Neuronal stem cell (in vitro differentiated cells): ENCODE data around the gene VSIG10L.

Experiments used
- DNase-seq: peaks from one replicate; pipeline ENCODE4 v3.0.0-alpha.2; 2013; ENCODE audit warnings: low spot score
- H2AFZ ChIP-seq: one replicate; pipeline ENCODE4 v1.6.1; 2013; ENCODE audit warnings: mild to moderate bottlenecking, low read length, inconsistent platforms
- H2AK5ac ChIP-seq: 2 replicates; pipeline ENCODE4 v1.6.1; 2013; ENCODE audit warnings: low read depth, mild to moderate bottlenecking, inconsistent platforms, low read length, moderate library complexity, mixed read lengths
- H2BK120ac ChIP-seq: 2 replicates; pipeline ENCODE4 v1.6.1; 2013; ENCODE audit warnings: low read depth, mild to moderate bottlenecking, inconsistent platforms, low read length, moderate library complexity, mixed read lengths
- H2BK12ac ChIP-seq: one replicate; pipeline ENCODE4 v1.6.1; 2013; ENCODE audit warnings: low read length, inconsistent platforms
- H2BK15ac ChIP-seq: 2 replicates; pipeline ENCODE4 v1.6.1; 2013; ENCODE audit warnings: mild to moderate bottlenecking, low read length, inconsistent platforms, mixed read lengths
- H2BK5ac ChIP-seq: one replicate; pipeline ENCODE4 v1.6.1; 2013; ENCODE audit warnings: inconsistent platforms, mild to moderate bottlenecking, low read length, moderate library complexity
- H3K14ac ChIP-seq: one replicate; pipeline ENCODE4 v1.6.1; 2013; ENCODE audit warnings: low read length, inconsistent platforms
- H3K18ac ChIP-seq: 2 replicates; pipeline ENCODE4 v1.6.1; 2013; ENCODE audit warnings: low read length, inconsistent platforms
- H3K23ac ChIP-seq: 2 replicates; pipeline ENCODE4 v1.6.1; 2013; ENCODE audit warnings: low read depth, mild to moderate bottlenecking, mixed read lengths, low read length, inconsistent platforms; ENCODE audit not compliant: poor library complexity
- H3K27ac ChIP-seq: replicated peaks from 3 replicates; pipeline ENCODE4 v1.5.1; 2013; ENCODE audit warnings: low read length, inconsistent platforms
- H3K27me3 ChIP-seq, 3 experiments: 2 replicates each; pipeline ENCODE4 v1.6.1; 2013; ENCODE audit warnings: low read length in 3 of 3, mild to moderate bottlenecking in 2 of 3, inconsistent platforms in 1 of 3, low read depth in 1 of 3, mixed read lengths in 1 of 3, moderate library complexity in 1 of 3; ENCODE audit not compliant: control insufficient read depth in 3 of 3, insufficient read depth in 3 of 3
- H3K36me3 ChIP-seq, 2 donors: replicated peaks in 1 of 2; 2 replicates each; pipeline ENCODE4 v1.6.1; 2013; ENCODE audit warnings: low read length in 2 of 2; ENCODE audit not compliant: control insufficient read depth in 2 of 2, insufficient read depth in 2 of 2
- H3K4ac ChIP-seq: 2 replicates; pipeline ENCODE4 v1.6.1; 2013; ENCODE audit warnings: inconsistent platforms, mild to moderate bottlenecking, low read length, moderate library complexity
- H3K4me1 ChIP-seq, 2 donors: 1 replicate in 1 of 2; 2 replicates in 1 of 2; pipeline ENCODE4 v1.6.1; 2013; ENCODE audit warnings: low read length in 2 of 2, low read depth in 1 of 2; ENCODE audit not compliant: control insufficient read depth in 2 of 2, insufficient read depth in 1 of 2
- H3K4me2 ChIP-seq: one replicate; pipeline ENCODE4 v1.6.1; 2013; ENCODE audit warnings: mild to moderate bottlenecking, low read length, inconsistent platforms; ENCODE audit not compliant: insufficient read depth, poor library complexity, severe bottlenecking
- H3K4me3 ChIP-seq, 2 donors: 2 replicates each; pipeline ENCODE4 v1.5.1; 2013; ENCODE audit warnings: low read length in 2 of 2, mild to moderate bottlenecking in 2 of 2, inconsistent platforms in 1 of 2, moderate library complexity in 1 of 2
- H3K79me1 ChIP-seq: one replicate; pipeline ENCODE4 v1.6.1; 2013; ENCODE audit warnings: low read depth, mild to moderate bottlenecking, inconsistent platforms, low read length, moderate library complexity
- H3K9ac ChIP-seq: one replicate; pipeline ENCODE4 v1.6.1; 2013; ENCODE audit warnings: mild to moderate bottlenecking, low read depth, low read length, inconsistent platforms; ENCODE audit not compliant: poor library complexity
- H3K9me3 ChIP-seq, 2 donors: replicated peaks in 1 of 2; 2 replicates each; pipeline versions ENCODE3 to v1.6.1; 2013; ENCODE audit warnings: low read length in 2 of 2, mild to moderate bottlenecking in 2 of 2, inconsistent platforms in 1 of 2, low read depth in 1 of 2, mixed read lengths in 1 of 2, moderate library complexity in 1 of 2; ENCODE audit not compliant: control insufficient read depth in 2 of 2, insufficient read depth in 1 of 2
- H4K8ac ChIP-seq: one replicate; pipeline ENCODE4 v1.6.1; 2013; ENCODE audit warnings: low read depth, mild to moderate bottlenecking, inconsistent platforms, low read length, moderate library complexity
- H4K91ac ChIP-seq: one replicate; pipeline ENCODE4 v1.6.1; 2013; ENCODE audit warnings: low read length, low read depth, mild to moderate bottlenecking, inconsistent platforms; ENCODE audit not compliant: poor library complexity
- WGBS, 2 donors: extraction: QIAGEN DNeasy Blood & Tissue Kit; methylation state at CpG; one replicate each; pipeline ENCODE4 v1.1.7; 2013; ENCODE audit warnings: missing lambda C conversion rate in 2 of 2, mixed read lengths in 1 of 2; ENCODE audit not compliant: insufficient read length in 2 of 2, insufficient replicate concordance in 1 of 2; ENCODE audit errors: extremely low coverage in 2 of 2; 5-methylcytosine and 5-hydroxymethylcytosine counted together

VSIG10L gene

GRCh38 chr19:51318687-51319648 is 23.0 kb downstream of the VSIG10L start:
- H2BK120ac ChIP-seq = no peak overlapping the region
- H3K36me3 ChIP-seq = no peaks in the 10 kb centered on the region
- H2AK5ac ChIP-seq = no peak overlapping the region
- H2BK15ac ChIP-seq = no peak overlapping the region
- peak overlapping the region in 1 of 2 donors; percentile 33 for H3K4me3 ChIP-seq
- no peak for DNase-seq
- no peak overlapping the region for H2BK12ac ChIP-seq
- H4K8ac ChIP-seq = no peak overlapping the region
- H3K4me2 ChIP-seq = no peak overlapping the region
- H3K9ac ChIP-seq = no peak overlapping the region
- H3K4ac ChIP-seq = no peak overlapping the region
- H3K9me3 ChIP-seq = peaks cover 2 to 5% of the 10 kb centered on the region in 2 donors
- H3K4me1 ChIP-seq = no peaks in the 10 kb centered on the region
- H4K91ac ChIP-seq = no peak overlapping the region
- no peak overlapping the region for H2BK5ac ChIP-seq
- H3K14ac ChIP-seq = no peak overlapping the region
- no peak overlapping the region for H3K18ac ChIP-seq
- WGBS, 2 donors = no CpG with 5 or more reads among the region's 23 CpGs
- H3K27ac ChIP-seq = no peak overlapping the region
- peaks cover 0 to 12% (median 0%) of the 10 kb centered on the region in 3 experiments for H3K27me3 ChIP-seq
- H2AFZ ChIP-seq = no peak overlapping the region
- peaks cover 7% of the 10 kb centered on the region for H3K79me1 ChIP-seq
- no peak overlapping the region for H3K23ac ChIP-seq

- H3K18ac ChIP-seq = no peak overlapping the region
- H2BK5ac ChIP-seq = no peak overlapping the region
- peaks cover 2 to 5% of the 10 kb centered on the region in 2 donors for H3K9me3 ChIP-seq
- no peak overlapping the region for H2BK15ac ChIP-seq
- no peak overlapping the region for H3K9ac ChIP-seq
- no peak overlapping the region for H2AFZ ChIP-seq
- H3K4me3 ChIP-seq = no peak overlapping the region
- WGBS, 2 donors = no CpG with 5 or more reads among the region's 1 CpG
- no peak overlapping the region for H2AK5ac ChIP-seq
- H3K4me2 ChIP-seq = no peak overlapping the region
- peaks cover 0 to 16% (median 0%) of the 10 kb centered on the region in 3 experiments for H3K27me3 ChIP-seq
- H3K36me3 ChIP-seq = no peaks in the 10 kb centered on the region
- H2BK12ac ChIP-seq = no peak overlapping the region
- no peak overlapping the region for H3K27ac ChIP-seq
- peaks cover 0 to 3% of the 10 kb centered on the region in 2 donors for H3K4me1 ChIP-seq
- no peak overlapping the region for H3K4ac ChIP-seq
- peaks cover 7% of the 10 kb centered on the region for H3K79me1 ChIP-seq
- H4K8ac ChIP-seq = no peak overlapping the region
- DNase-seq = no peak
- no peak overlapping the region for H4K91ac ChIP-seq
- no peak overlapping the region for H2BK120ac ChIP-seq
- H3K14ac ChIP-seq = no peak overlapping the region
- no peak overlapping the region for H3K23ac ChIP-seq
Observed at GRCh38 chr19:51317968-51318367, 24.0 kb downstream of the VSIG10L start.

DNA sequence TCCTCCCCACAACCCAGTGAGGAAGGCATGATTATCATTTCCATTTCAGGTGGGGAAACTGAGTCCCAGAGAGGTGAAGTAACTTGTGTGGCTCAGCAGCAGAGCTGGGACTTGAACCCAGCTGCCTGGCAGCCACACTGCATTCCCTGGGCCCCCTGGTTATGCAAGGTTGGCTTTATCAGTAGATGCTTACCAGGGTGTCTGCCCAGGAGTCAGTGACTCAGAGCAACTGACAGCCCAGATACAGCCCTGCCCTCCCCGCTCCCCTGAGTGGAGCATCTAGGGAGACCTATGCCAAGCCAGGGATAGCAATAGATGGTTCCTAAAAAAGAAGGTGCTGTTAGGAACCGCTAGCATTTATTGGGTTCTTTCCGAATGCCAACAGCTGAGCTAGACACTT is 24.6 kb downstream of the VSIG10L start:
- no peak overlapping the region for H2AFZ ChIP-seq
- no peak for DNase-seq
- no peak overlapping the region for H4K91ac ChIP-seq
- H3K9ac ChIP-seq = no peak overlapping the region
- no peak overlapping the region for H3K27ac ChIP-seq
- no peak overlapping the region for H2BK120ac ChIP-seq
- no peak overlapping the region for H3K4me3 ChIP-seq
- H3K18ac ChIP-seq = no peak overlapping the region
- H2AK5ac ChIP-seq = no peak overlapping the region
- no peak overlapping the region for H2BK12ac ChIP-seq
- H3K79me1 ChIP-seq = peaks cover 7% of the 10 kb centered on the region
- H3K23ac ChIP-seq = no peak overlapping the region
- H3K4ac ChIP-seq = no peak overlapping the region
- H3K4me2 ChIP-seq = no peak overlapping the region
- no peak overlapping the region for H3K14ac ChIP-seq
- H3K36me3 ChIP-seq = no peaks in the 10 kb centered on the region
- no peak overlapping the region for H4K8ac ChIP-seq
- H3K27me3 ChIP-seq = peaks cover 0 to 21% (median 0%) of the 10 kb centered on the region in 3 experiments
- WGBS, 2 donors = no CpG with 5 or more reads among the region's 3 CpGs
- peaks cover 0 to 4% of the 10 kb centered on the region in 2 donors for H3K4me1 ChIP-seq
- H2BK5ac ChIP-seq = no peak overlapping the region
- no peak overlapping the region for H2BK15ac ChIP-seq
- H3K9me3 ChIP-seq = peaks cover 2 to 5% of the 10 kb centered on the region in 2 donors

GRCh38 chr19:51316688-51317087 is 25.3 kb downstream of the VSIG10L start:
- Histone ChIP-seq H2BK120ac (no peak overlapping the region), H3K79me1 (peaks cover 7% of the 10 kb centered on the region), H4K8ac (no peak overlapping the region), H2AK5ac (no peak overlapping the region), H3K14ac (no peak overlapping the region), H2BK12ac (no peak overlapping the region), H3K4ac (no peak overlapping the region), H3K18ac (no peak overlapping the region), H4K91ac (no peak overlapping the region), H3K9me3 (peaks cover 2 to 5% of the 10 kb centered on the region in 2 donors), H3K23ac (no peak overlapping the region), H2BK5ac (no peak overlapping the region), H3K27ac (no peak overlapping the region), H3K9ac (no peak overlapping the region), H3K36me3 (no peaks in the 10 kb centered on the region), H3K4me3 (no peak overlapping the region), H2AFZ (no peak overlapping the region), H3K27me3 (peaks cover 0 to 25% (median 0%) of the 10 kb centered on the region in 3 experiments), H3K4me2 (no peak overlapping the region), H2BK15ac (no peak overlapping the region), H3K4me1 (peaks cover 0 to 6% of the 10 kb centered on the region in 2 donors)
- no peak for DNase-seq
- no CpG with 5 or more reads among the region's 8 CpGs for WGBS, 2 donors
